C4-2B (cell line): Measurements from ENCODE around the gene EIF4EBP3.

Experiments used
- ZFX ChIP-seq: fragments of 450-650 bp; IDR thresholded peaks from 2 replicates; pipeline ENCODE4 v1.6.1; 2017
- TF ChIP-seq, protein P1 (sequence below): fragments of 450-650 bp; conservative IDR thresholded peaks from 2 replicates; pipeline ENCODE4 v1.5.1; 2017; ENCODE audit warnings: mild to moderate bottlenecking

DNA sequence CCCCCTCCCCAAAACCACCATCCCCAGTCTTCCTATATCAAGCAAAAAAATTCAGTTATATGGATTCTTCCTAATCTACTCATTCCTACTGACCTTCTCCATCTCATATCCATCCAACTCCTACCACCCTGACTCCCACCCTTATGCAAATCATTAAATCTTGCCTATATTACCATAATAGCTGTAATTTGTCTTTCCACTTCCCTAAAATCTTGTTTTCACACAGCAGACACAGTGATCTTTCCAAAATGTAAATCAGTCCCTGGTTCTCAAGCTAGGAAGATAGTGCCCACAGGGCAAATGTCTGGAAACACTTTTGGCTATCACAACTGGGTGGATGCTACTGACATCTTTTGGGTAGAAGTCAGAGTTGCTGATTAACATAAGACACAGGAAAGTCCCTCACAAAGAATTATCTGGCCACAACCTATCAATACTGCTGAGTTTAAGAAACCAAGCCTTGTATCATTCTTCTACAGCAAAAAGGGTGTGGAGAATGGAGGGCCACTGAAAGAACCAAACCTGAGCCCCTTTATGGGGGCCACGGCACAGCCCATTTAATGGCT, 8.4 kb downstream of the EIF4EBP3 start:
- TF ChIP-seq, protein P1, sequence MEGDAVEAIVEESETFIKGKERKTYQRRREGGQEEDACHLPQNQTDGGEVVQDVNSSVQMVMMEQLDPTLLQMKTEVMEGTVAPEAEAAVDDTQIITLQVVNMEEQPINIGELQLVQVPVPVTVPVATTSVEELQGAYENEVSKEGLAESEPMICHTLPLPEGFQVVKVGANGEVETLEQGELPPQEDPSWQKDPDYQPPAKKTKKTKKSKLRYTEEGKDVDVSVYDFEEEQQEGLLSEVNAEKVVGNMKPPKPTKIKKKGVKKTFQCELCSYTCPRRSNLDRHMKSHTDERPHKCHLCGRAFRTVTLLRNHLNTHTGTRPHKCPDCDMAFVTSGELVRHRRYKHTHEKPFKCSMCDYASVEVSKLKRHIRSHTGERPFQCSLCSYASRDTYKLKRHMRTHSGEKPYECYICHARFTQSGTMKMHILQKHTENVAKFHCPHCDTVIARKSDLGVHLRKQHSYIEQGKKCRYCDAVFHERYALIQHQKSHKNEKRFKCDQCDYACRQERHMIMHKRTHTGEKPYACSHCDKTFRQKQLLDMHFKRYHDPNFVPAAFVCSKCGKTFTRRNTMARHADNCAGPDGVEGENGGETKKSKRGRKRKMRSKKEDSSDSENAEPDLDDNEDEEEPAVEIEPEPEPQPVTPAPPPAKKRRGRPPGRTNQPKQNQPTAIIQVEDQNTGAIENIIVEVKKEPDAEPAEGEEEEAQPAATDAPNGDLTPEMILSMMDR: no peak
- no peak for TF ChIP-seq ZFX
